Activated CD4-positive, alpha-beta T cell treated with anti-CD3 and anti-CD28 coated beads for 4 hours (primary cell): ENCODE results near the gene CPO.

Experiments used
- DNase-seq, 2 donors: peaks; one replicate each; pipeline ENCODE4 v3.0.0-alpha.2; 2020

The CPO gene

GRCh38 chr2:206978746-206979145 lies 39.4 kb downstream of the CPO start:
- DNase-seq = no peak

- no peak for DNase-seq
These were observed 40.0 kb downstream of the CPO start for GRCh38 chr2:206979365-206979764.

DNA sequence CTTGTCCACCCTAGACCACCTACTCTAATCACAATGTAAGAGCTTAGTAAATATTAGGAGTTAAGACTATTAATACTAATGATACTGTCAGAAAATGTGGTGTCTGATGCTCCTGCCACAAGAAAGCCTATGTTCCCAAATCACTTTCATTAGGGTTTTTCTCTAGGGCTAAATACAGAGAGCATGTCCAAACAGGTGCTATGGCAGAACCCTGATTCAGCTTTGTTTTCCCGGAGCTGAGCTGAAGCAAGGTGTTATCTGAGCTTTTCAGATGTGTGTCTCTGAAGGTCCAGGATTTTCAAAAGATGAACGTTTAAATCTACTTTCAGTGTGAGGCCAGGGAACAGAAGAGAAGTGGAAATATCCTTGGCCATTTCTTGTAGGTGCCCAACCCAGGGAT lies 40.6 kb downstream of the CPO start:
- no peak for DNase-seq

DNA sequence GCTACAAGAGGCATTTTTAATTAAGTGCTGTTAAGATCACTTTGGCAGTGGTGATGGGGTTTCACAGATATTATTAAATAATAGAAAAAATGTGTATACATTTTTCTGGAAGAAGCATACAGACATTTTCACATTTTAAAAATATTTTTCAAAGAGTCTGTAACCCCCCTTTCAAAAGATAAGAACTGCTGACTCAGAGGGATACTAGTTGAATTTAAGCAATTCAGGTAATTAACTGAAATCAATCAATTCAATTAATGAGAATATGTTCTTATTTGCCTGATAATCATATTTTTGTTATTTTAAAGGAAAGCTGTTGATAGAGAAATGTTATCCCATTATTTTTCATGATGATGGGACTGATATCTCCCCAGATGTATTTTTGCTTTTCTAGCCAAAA lies 41.1 kb downstream of the CPO start:
- no peak for DNase-seq

DNA sequence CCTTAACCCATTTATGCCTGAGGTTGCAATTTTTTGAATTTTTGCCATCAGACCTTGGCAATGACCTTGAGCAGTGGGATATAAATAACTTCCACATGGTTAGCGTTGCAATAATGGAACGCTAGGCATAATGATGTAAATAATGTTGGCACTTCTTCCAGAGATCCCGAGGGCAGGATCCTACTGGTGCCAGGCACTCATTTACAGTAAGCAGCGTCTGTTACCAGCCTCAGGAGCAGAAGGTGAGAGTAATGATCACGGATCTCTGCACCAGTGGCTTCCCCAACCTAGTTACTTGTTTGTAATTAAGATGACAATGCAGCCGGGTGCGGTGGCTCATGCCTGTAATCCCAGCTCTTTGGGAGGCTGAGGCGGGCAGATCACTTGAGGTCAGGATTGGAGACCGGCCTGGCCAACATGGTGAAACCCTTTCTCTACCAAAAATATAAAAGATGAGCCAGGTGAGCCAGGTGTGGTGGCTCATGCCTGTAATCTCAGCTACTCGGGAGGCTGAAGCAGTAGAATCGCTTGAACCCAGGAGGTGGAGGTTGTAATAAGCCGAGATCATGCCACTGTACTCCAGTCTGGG lies 41.9 kb downstream of the CPO start:
- no peak for DNase-seq

GRCh38 chr2:206981739-206982340 lies 42.5 kb downstream of the CPO start:
- peak; percentile 33 to 41 for DNase-seq

- no peak for DNase-seq
These were observed 43.1 kb downstream of the CPO start for GRCh38 chr2:206982360-206982955.

- no peak for DNase-seq
These were observed 44.0 kb downstream of the CPO start for GRCh38 chr2:206983161-206983859.

GRCh38 chr2:206984206-206984605 lies 44.9 kb downstream of the CPO start:
- DNase-seq = no peak

GRCh38 chr2:206986943-206987342 lies 47.6 kb downstream of the CPO start:
- DNase-seq = no peak

GRCh38 chr2:206987810-206988209 lies 48.5 kb downstream of the CPO start:
- DNase-seq = no peak

- DNase-seq = no peak
These were observed 49.6 kb downstream of the CPO start for GRCh38 chr2:206988884-206989283.

DNA sequence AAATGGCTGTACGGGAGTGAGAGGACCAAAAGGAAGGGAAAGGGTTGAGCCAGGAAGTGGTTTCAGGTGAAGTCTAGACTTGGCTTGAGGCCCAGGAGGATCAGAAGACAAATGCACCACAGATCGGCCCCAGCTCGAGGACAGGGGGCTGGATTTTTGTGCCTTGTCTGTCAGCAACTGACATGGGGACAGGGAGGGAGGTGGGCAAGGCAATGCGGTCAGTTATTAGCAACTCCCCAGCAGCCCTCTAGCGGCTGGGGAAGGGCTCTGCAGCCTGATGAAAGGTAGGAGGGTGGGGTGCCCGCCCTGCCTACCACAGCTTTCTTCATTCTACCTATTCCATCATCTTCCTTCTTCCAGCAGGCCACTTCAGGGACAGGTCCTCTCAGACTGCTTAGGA lies 50.0 kb downstream of the CPO start:
- no peak for DNase-seq

- DNase-seq = no peak
These were observed 51.0 kb downstream of the CPO start for GRCh38 chr2:206990360-206990759.

GRCh38 chr2:206991070-206991469 lies 51.8 kb downstream of the CPO start:
- DNase-seq = no peak

DNA sequence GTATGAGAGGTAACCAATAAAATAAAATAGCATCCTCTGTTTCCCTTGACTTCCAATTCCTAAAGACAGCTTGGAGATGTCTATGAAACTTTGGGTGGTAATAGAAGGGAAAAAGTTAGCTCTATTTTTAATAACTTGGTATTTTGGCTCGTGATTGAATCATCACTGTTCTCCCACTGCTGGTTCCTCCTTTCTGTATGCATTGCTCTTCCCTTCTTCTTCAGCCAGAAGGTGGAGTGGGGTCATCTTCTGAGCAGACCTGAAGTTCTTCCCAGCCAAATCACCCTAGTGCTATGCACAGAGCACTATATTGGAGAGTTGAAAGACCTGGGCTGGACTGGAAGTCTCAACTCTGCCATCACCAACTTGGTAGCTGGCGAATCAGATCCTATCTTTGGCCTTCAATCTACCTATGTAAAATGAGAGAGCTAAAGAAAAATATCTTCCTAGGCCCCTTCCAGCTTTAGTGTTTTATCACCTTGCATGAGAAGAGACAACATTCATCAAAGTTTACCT lies 54.1 kb downstream of the CPO start:
- DNase-seq = no peak

DNA sequence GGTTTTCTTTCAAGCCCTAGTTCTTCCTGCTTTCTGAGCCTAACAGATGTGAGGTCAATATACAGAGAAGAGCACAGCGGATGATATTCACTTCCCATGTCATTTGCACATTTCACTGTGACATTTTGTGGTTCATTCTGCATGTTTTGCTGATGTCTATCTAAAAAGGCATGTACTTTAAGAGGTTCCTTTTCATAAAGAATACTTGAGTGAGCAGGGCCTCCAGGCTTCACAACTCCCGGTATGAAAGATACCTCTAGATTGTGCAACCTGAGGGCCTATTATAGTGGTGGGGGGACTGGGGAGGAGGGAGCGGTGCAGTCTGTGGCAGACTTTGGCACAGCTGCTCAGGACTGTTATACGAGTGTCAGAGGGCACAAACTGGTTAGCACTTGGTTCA lies 54.6 kb downstream of the CPO start:
- no peak for DNase-seq

DNA sequence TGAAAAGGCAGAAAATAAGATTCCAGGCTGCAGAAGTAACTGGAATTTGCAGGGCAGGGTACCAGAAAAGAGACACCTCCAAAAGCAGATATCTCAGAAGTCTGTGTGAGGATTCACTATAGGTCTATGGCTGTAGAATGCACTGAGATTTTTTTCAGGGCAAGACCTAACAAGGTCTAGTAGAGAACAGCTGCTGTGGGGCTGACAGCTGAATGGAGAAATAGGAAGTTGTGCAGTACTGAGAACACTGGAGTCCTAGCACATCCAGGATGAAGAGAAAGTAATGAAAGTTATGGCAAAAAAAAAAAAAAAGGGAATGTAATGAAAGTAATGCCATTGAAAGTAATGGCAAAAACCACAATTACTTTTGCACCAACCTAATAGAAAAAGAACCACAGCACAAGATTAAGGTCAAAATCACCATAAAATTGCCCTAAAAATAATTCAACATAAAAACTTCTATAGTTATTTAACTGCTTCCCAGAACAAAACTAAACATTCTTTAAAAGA lies 57.3 kb downstream of the CPO start:
- no peak for DNase-seq

DNA sequence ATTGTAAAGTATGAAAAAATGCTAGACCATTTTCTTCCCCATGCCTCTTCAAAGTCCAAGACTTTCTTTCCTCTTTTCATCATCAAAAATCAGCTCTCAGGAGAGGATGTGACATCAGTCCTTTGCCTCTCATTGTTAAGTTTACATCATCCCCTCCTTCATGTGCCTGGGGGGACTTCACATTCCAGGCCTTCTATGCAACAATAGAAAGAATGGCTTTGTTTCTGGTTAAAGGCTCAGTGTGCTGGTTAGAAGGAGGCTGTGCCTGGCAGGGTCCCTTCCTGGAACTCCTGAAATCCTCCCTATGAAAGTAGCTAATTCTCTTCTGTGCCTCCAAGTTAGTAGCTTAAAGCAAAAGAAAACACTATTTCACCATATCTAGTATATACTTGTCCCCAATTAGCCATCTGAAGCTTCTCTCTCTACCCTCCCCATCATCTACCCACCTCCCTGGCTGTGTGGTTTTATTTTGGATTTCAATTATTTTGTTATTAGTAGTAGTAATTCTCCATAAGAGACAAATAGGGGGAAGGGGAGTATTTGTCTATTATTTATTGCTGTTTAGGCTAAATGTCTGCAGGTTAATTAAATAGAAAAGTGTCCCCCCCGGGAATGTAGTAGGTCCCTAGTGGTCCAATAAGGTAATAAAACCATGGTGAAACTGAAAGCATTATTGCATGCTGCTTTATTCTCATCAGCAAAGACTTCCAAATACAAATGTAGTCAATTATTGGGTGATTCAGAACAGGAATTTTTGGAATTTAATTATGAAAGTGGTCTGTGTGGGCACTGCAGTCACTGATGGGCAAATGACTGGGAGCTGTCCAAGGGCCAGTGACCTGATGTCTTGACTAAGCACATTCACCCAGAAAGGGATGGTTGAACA lies 69.0 kb downstream of the CPO start:
- no peak for DNase-seq

DNA sequence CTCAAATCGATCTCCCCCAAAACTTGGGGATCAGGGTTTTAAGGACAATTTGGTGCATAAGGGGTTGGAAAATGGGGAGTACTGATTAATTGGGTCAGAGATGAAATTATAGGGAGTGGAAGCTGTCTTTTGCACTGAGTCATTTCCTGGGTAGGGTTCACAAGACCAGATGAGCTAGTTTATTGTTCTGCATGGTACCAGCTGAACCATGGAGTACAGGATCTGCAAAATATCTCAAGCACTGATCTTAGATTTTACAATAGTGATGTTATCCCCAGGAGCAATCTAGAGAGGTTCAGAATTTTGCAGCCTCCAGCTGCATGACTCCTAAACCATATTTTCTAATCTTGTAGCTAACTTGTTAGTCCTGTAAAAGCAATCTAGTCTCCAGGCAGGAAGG lies 73.1 kb downstream of the CPO start:
- no peak for DNase-seq

GRCh38 chr2:207014424-207014823 lies 75.1 kb downstream of the CPO start:
- no peak for DNase-seq

DNA sequence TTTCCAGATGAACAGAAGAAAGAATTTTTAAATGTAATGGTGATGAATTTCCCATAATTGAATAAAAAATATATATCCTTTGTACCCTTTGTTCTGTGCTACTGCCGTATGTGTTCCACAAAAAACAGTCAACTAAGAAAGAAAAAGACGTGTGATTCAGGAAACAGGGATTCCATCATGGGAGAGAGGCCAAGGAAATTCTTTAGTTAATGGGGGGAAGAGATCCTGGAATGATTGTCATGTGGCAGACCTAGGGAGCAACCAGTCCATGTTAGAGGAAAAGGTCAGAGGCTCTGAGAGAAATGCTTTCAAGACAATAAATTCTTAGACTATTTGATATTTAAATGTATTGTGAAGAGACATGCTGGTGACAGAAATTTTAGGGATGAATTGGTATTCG lies 76.6 kb downstream of the CPO start:
- no peak for DNase-seq
